Kidney epithelial cell (primary cell): Measurements from ENCODE around the gene SFXN2. TPM values are rescaled to one million over a fixed set of nuclear protein-coding genes. Genes with fewer than 3 reads are reported as not detected.
A peak's percentile ranks its signal among the peaks of the same experiment; 100 is the strongest.

Source experiments
- DNase-seq: peaks from one replicate; pipeline ENCODE4 v3.0.0-alpha.2; 2010; ENCODE audit warnings: low read depth
- H3K27me3 ChIP-seq: 2 replicates; pipeline ENCODE4 v1.6.0; 2011; ENCODE audit warnings: low read length; ENCODE audit not compliant: control insufficient read depth, insufficient read depth
- H3K36me3 ChIP-seq: 2 replicates; pipeline ENCODE4 v1.5.1; 2011; ENCODE audit warnings: low read length; ENCODE audit not compliant: control insufficient read depth, insufficient read depth
- H3K4me3 ChIP-seq: 2 replicates; pipeline ENCODE4 v1.5.1; 2011; ENCODE audit warnings: low read depth, mild to moderate bottlenecking, control low read depth, low read length
- CTCF ChIP-seq: IDR thresholded peaks from 2 replicates; pipeline ENCODE4 v1.5.1; 2011; ENCODE audit warnings: mild to moderate bottlenecking, moderate library complexity, low read length, control low read depth, inconsistent platforms; ENCODE audit not compliant: insufficient read depth, poor library complexity, severe bottlenecking
- total RNA-seq: library from RNA; depleted of rRNA; stranded (reverse); fragments of >200 nt; gene quantifications from 2 replicates; pipeline ENCODE4 v1.2.3, GENCODE V29; 2015

Gene SFXN2
- total RNA-seq, 1 donor from 2014 or later = 2.3 TPM

GRCh38 chr10:102776779-102777456 is 62.5 kb downstream of the SFXN2 start:
- Histone ChIP-seq H3K27me3 (no peaks in the 10 kb centered on the region), H3K4me3 (peak overlapping the region; percentile 36), H3K36me3 (no peaks in the 10 kb centered on the region)
- TF ChIP-seq CTCF = peak; percentile 28
- peak; percentile 98 for DNase-seq

GRCh38 chr10:102777711-102778453 is 63.4 kb downstream of the SFXN2 start:
- no peak for DNase-seq
- no peak for TF ChIP-seq CTCF
- no peak overlapping the region for H3K4me3 ChIP-seq
- no peaks in the 10 kb centered on the region for H3K27me3 ChIP-seq
- H3K36me3 ChIP-seq = no peaks in the 10 kb centered on the region

- Histone ChIP-seq H3K4me3 (no peak overlapping the region), H3K36me3 (no peaks in the 10 kb centered on the region), H3K27me3 (no peaks in the 10 kb centered on the region)
- no peak for TF ChIP-seq CTCF
- DNase-seq = no peak
These were observed 64.3 kb downstream of the SFXN2 start for GRCh38 chr10:102778781-102779180.

GRCh38 chr10:102779680-102780526 is 65.5 kb downstream of the SFXN2 start:
- no peaks in the 10 kb centered on the region for H3K36me3 ChIP-seq
- no peaks in the 10 kb centered on the region for H3K27me3 ChIP-seq
- TF ChIP-seq CTCF = no peak
- no peak for DNase-seq
- no peak overlapping the region for H3K4me3 ChIP-seq

GRCh38 chr10:102780527-102780808 is 66.0 kb downstream of the SFXN2 start:
- no peak for TF ChIP-seq CTCF
- no peaks in the 10 kb centered on the region for H3K36me3 ChIP-seq
- no peaks in the 10 kb centered on the region for H3K27me3 ChIP-seq
- no peak overlapping the region for H3K4me3 ChIP-seq
- DNase-seq = no peak
